ENCODE data around the gene FBP2.
A peak's percentile ranks its signal among the peaks of the same experiment; 100 is the strongest.

The FBP2 gene

GRCh38 chr9:94593459-94594345 is at the start of gene FBP2:
TSS of gene FBP2 (minus strand) at chr9:94593824. CDS start at chr9:94593726, 98 bp downstream.
- no peak for DNase-seq

- DNase-seq: no peak
Observed at GRCh38 chr9:94643176-94643575, 49.6 kb upstream of the FBP2 start.

DNA sequence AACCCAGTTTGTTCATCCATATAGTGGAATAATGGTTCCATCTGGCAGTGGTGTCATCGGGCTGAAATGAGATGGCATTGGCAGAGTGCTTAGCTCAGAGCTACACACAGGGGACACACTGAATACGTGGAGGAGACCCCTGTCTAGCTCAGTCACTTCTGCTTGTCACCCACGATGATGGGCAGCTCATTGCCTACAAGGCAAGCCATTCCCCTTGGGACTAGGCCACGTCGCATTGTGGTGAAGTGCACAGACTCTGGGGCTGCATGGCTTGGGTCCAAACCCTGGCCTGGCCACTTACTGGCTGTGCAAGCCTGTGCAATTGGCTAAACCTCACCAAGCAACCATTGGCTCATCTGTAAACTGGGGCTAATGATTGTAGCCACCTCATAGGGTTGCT is 48.9 kb upstream of the FBP2 start:
- DNase-seq: no peak

- DNase-seq: no peak
Observed at GRCh38 chr9:94639999-94640376, 46.4 kb upstream of the FBP2 start.

DNA sequence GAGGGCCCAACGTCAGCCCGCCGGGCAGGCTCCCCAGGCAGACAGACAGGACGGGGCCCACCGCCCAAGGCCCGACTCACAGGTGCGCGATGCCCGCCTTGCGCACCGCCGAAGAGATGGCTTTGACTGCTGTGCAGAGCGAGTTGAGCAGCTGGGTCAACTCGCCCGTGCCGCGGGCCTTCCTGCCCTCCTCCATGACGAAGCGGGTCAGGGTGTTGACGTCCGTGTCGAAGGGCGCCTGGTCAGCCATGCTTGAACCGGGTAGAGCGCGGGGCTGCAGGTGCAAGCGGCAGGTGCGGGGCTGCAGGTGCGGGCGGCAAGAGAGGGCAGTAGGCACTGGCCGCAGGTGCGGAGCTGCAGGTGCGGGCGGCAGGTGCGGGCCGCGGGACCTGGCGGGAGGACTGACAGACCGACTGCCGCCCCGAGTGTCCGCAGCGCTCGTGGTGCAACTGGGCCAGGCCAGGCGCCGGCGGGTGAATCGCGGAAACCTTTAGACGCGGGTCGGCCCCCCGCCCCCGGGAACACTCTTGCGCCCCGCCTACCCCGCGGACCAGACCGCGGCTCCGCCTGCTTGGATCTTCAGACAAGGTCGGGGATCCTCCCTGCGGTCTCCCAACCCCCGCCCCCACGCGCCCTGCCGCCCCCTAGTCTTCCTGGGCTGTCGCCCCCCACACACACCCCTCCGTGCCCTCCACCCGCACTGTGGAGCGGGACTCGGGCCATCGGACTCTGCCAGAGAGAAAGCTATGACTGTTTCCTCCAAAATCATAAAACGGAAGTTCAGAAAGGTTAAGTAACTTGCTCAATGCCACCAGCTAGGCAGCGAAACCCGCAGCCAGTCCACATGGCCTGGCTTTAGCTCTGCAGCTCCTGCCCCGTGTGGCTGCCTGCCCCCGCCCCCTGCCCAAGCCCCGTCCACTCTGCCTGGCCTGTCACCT is 45.7 kb upstream of the FBP2 start, which contains the start of gene FBP1:
Gene FBP1 (minus strand): TSS at position 458 of the 938 bp plus-strand sequence. CDS start 208 bp downstream, at position 250.
- peak; percentile 21 for DNase-seq

GRCh38 chr9:94638335-94639060 is 44.9 kb upstream of the FBP2 start:
- DNase-seq: no peak

GRCh38 chr9:94632737-94633136 is 39.1 kb upstream of the FBP2 start:
- no peak for DNase-seq

- DNase-seq: no peak
Observed at GRCh38 chr9:94631599-94631998, 38.0 kb upstream of the FBP2 start.

DNA sequence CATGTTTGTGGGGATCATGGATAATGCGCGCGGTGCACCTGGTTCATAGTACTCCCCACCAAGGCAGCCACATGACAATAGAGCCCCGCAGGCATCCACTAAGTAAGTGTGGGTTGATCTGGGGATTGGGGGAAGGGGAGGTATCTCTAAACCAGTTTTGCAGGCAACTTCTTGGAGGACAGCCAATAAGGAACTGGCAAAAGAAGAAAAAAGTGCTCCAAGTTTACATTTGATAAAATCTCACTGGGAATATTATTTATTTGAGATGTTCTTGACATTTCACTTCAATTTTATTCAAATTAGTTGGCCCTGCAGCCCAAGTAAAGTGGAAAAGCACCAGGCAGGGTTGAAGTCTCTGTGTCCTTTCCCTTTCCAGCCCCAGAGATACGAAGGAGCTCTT is 37.2 kb upstream of the FBP2 start:
- DNase-seq: no peak

- no peak for DNase-seq
Observed at GRCh38 chr9:94630281-94630680, 36.7 kb upstream of the FBP2 start.

DNA sequence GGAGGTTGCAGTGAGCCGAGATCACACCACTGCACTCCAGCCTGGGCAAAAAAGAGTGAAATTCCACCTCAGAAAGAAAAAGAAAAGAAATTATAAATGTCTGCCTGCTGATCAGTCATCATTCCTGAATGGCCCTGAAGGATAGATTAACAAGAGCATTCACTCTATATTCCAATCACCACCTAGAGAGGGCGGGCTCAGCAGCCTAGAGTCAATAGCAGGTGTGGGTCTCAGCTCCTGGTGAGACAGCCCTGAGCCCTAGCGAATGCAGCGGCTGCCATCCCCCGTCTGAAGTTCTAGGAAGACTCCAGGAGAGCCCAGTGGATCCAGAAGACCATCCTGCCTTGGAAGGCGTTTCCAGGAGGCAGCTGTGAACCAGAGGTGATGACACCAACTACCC is 33.7 kb upstream of the FBP2 start:
- DNase-seq: no peak

- DNase-seq: no peak
Observed at GRCh38 chr9:94625835-94626234, 32.2 kb upstream of the FBP2 start.

GRCh38 chr9:94624629-94625028 is 31.0 kb upstream of the FBP2 start:
- no peak for DNase-seq

- no peak for DNase-seq
Observed at GRCh38 chr9:94623253-94623652, 29.6 kb upstream of the FBP2 start.

DNA sequence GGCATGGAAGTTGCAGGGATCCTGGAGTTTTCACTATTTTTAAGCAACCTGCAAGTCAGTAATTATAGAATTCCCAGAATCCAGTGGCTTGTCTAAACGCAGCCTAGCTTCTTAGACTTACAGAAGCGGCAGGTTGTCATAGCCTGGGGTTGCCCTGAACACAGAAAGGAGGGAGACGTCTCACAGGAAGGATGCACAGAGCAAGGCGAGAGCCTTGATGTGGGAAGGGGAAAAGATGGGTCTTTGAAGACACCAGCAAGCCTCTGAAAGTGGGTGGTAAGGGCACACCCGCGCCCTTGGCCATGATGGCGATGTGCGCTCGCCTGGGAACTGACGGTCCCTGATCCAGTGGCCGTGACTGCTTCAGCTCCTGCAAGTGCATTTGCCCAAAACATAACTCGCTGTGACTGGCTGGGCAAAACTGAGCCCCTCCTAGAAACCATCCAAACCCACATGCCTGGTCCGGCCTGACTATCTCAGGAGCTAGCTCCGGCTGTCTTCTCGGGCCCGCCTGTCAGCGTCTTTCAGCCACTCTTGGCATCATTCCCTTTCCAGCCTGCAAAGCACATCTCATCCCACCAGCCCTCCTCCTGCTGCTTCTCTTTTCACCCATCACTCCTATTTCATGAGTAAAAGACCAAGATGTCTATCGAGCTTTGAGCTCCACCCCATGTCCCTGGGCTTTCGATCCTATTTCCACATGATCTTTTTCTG is 28.6 kb upstream of the FBP2 start:
- no peak for DNase-seq

DNA sequence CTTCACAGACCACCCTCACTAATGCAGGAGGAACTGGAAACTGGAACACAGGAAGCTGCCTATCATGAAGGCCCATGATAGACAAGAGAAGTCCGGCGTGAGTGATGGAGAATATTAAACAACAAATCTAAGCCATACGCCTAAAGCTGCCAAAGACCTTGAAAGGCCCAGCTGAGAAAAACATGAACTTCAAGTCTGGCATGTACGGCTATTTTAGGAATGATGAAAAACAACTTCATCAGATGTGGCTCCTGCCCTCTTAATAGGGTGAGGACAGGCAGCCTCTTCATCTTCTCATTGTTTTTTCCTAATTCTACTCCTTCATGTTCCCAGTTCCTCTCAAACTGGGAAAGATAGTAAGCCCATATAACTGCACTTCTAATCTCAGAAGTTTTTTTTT is 25.4 kb upstream of the FBP2 start:
- no peak for DNase-seq

- no peak for DNase-seq
Observed at GRCh38 chr9:94613003-94613402, 19.4 kb upstream of the FBP2 start.

GRCh38 chr9:94612071-94612470 is 18.4 kb upstream of the FBP2 start:
- no peak for DNase-seq

DNA sequence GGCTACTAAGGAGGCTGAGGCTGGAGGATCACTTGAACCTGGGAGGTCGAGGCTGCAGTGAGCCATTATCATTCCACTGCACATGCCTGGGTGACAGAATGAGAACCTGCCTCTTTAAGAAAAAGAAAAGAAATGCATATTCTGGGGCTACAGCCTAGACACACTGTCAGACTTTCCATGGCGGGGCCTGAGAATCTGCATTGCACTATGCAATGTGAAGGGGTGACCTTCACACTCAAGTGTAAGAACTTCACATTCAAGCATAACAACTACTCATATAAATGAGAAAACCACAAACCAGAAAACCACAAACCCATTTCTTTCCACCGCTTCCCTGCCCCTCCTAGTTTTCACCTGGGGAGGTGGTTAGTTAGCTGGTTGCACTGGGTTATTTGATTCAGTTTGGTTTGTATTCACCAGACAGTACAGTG is 18.0 kb upstream of the FBP2 start:
- peak; percentile 5 for DNase-seq

DNA sequence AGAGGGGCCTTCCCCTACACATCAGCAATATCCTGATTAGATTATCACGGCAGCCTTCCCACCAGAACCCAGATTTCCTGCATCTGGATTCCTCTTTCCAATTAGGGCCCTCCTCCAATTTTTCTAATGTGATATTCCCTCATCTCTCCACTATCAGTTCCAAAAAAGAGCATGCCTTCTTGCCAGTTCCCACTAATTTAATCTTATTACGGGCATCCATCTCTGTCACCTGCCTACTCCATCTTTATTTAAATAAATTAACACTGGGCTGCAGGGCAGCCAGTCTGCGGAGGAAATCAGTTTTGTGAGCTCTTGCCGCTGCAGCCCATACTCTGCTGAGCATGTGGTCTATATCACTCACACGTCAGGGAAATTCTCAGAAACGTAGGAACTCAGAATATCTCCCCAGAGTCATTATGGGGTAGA is 16.6 kb upstream of the FBP2 start:
- DNase-seq: no peak

DNA sequence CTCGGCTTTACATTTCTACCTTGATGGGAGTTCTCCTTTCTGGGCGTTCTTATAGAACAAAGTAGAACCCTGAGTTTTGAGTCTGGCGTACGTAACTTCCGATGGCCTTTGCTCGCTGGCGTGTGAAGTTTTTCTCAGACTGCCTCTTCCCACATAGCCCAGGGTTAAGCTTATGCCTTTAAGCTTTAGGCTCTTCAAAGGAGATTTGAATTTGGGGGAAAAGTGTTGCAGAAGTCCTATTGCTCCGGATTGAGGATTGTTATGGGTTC is 13.7 kb upstream of the FBP2 start:
- DNase-seq: no peak

- DNase-seq: no peak
Observed at GRCh38 chr9:94606646-94607422, 13.2 kb upstream of the FBP2 start.

Data from activated T-cell treated with anti-CD3 and anti-CD28 coated beads for 4 hours (primary cell).